GM12878 (cell line): ENCODE measurements around the gene KBTBD4. TPM values are rescaled to one million over a fixed set of nuclear protein-coding genes. Genes with fewer than 3 reads are reported as not detected.
A peak's percentile ranks its signal among the peaks of the same experiment; 100 is the strongest.
"Not testable (repeated sequence)": the region's sequence is repeated elsewhere in the genome, so short reads cannot be mapped to it uniquely, and the experiment has no call there.

Source experiments
- ATAC-seq: fragments of 200-7000 bp; cut with Tn5 transposase; 3 replicates; pipeline ENCODE4 v1.9.1; 2020; ENCODE audit warnings: mild to moderate bottlenecking, moderate library complexity
- BruUV-seq: library from RNA; stranded (reverse); fragments of 400-500 nt; replicated peaks from 2 replicates; lab custom pipeline; 2021; lab: Mats Ljungman, UMichigan
- CTCF ChIA-PET: fragments of 300-600 bp; sonication (Branson Sonifier 250); formaldehyde crosslinking; extraction: SDS; loops from one replicate; lab custom pipeline; 2021; ENCODE audit warnings: inconsistent platforms; lab: Yijun Ruan, JAX
- POLR2A ChIA-PET: fragments of 350-600 bp; formaldehyde crosslinking; extraction: SDS; loops from one replicate; lab custom pipeline; 2021; ENCODE audit warnings: inconsistent platforms; lab: Charles Lee
- RAD21 ChIA-PET: fragments of 300-600 bp; sonication (Branson Sonifier 250); formaldehyde crosslinking; loops from one replicate; lab custom pipeline; 2023; ENCODE audit warnings: antibody characterized with exemption; ENCODE audit not compliant: unreplicated experiment; lab: Charles Lee
- SMC1A ChIA-PET: fragments of 300-600 bp; sonication (Branson Sonifier 250); formaldehyde crosslinking; loops from one replicate; lab custom pipeline; 2023; ENCODE audit not compliant: unreplicated experiment, uncharacterized antibody; lab: Charles Lee
- DNase-seq: peaks from one replicate; pipeline ENCODE4 v3.0.0-alpha.2; 2011; ENCODE audit warnings: low read depth, low spot score
- FAIRE-seq: peaks from 3 replicates; lab custom pipeline; 2011; peaks lifted over from hg19 to GRCh38; lab: Jason Lieb, UNC
- H2AFZ ChIP-seq: 2 replicates; pipeline ENCODE4 v1.6.0; 2011; ENCODE audit warnings: low read depth, low read length, control low read depth; ENCODE audit not compliant: control insufficient read depth
- H3K27ac ChIP-seq: 2 replicates; pipeline ENCODE4 v1.5.1; 2011; ENCODE audit warnings: control low read depth; ENCODE audit not compliant: control insufficient read depth, insufficient read depth
- H3K27me3 ChIP-seq, 2 experiments: replicated peaks in 1 of 2; 2 replicates each; pipeline versions ENCODE4 v1.6.0 to v1.6.1; 2011; ENCODE audit warnings: low read length in 1 of 2; ENCODE audit not compliant: control insufficient read depth in 2 of 2, insufficient read depth in 2 of 2
- H3K36me3 ChIP-seq, 2 experiments: 2 replicates each; pipeline ENCODE4 v1.5.1; 2011; ENCODE audit warnings: low read length in 1 of 2; ENCODE audit not compliant: control insufficient read depth in 2 of 2, insufficient read depth in 2 of 2
- H3K4me1 ChIP-seq: 2 replicates; pipeline ENCODE4 v1.6.1; 2011; ENCODE audit warnings: mild to moderate bottlenecking, low read length, moderate library complexity, mixed read lengths; ENCODE audit not compliant: control insufficient read depth, insufficient read depth
- H3K4me2 ChIP-seq: 2 replicates; pipeline ENCODE4 v1.6.0; 2011; ENCODE audit warnings: control low read depth; ENCODE audit not compliant: control insufficient read depth, insufficient read depth
- H3K4me3 ChIP-seq: fragments of 200-600 bp; sonication (generic); 2 replicates; pipeline ENCODE4 v1.5.1; 2016
- H3K79me2 ChIP-seq: 2 replicates; pipeline ENCODE4 v1.6.0; 2011; ENCODE audit warnings: low read length; ENCODE audit not compliant: control insufficient read depth, insufficient read depth
- H3K9ac ChIP-seq: 2 replicates; pipeline ENCODE4 v1.8.0; 2011; ENCODE audit warnings: low read length, control low read depth, mixed read lengths; ENCODE audit not compliant: control insufficient read depth, insufficient read depth
- H3K9me3 ChIP-seq: replicated peaks from 3 replicates; pipeline ENCODE4 v1.5.1; 2011; ENCODE audit warnings: mild to moderate bottlenecking, low read length; ENCODE audit not compliant: control insufficient read depth, insufficient read depth
- H4K20me1 ChIP-seq: 2 replicates; pipeline ENCODE4 v1.6.0; 2011; ENCODE audit not compliant: control insufficient read depth, insufficient read depth
- HCFC1 ChIP-seq: fragments of 150-350 bp; IDR thresholded peaks from 2 replicates; pipeline ENCODE4 v1.6.1; 2014; ENCODE audit warnings: low read length
- KDM1A ChIP-seq: fragments of 200-600 bp; sonication (generic); IDR thresholded peaks from 2 replicates; pipeline ENCODE4 v1.6.1; 2016; ENCODE audit warnings: borderline replicate concordance
- LARP7 ChIP-seq: fragments of 450-650 bp; IDR thresholded peaks from 2 replicates; pipeline ENCODE4 v1.6.1; 2017; ENCODE audit warnings: mild to moderate bottlenecking
- RUNX3 ChIP-seq: IDR thresholded peaks from 2 replicates; pipeline ENCODE4 v1.6.1; 2012; ENCODE audit warnings: low read length, inconsistent platforms
- TCF12 ChIP-seq: IDR thresholded peaks from 2 replicates; pipeline ENCODE4 v1.6.1; 2011; ENCODE audit warnings: low read depth, mild to moderate bottlenecking, low read length
- WGBS: methylation state at CpG from one replicate; pipeline ENCODE4 v1.1.6; 2016; ENCODE audit warnings: low lambda C conversion rate; ENCODE audit not compliant: insufficient replicate concordance, insufficient coverage; ENCODE audit errors: missing lambda C conversion rate; 5-methylcytosine and 5-hydroxymethylcytosine counted together
- in situ Hi-C: fragments of 300-500 bp; cut with MboI; formaldehyde crosslinking; loops from 9 replicates; pipeline ENCODE4 v1.14.3; 2018; ENCODE audit warnings: mixed read lengths
- intact Hi-C: fragments of 100-400 bp; cut with micrococcal nuclease; formaldehyde crosslinking; loops from one replicate; pipeline ENCODE4 v1.14.2; 2022; ENCODE audit not compliant: unreplicated experiment
- polyA plus RNA-seq, 11 experiments: library from polyadenylated mRNA; depleted of rRNA in 4 of 11; unstranded in 6 of 11; stranded (reverse) in 5 of 11; fragments of >200 nt; fragmentation: Nextera tagmentation in 4 of 11; fragmentation: Illumina TruSeq in 1 of 11; extraction: Ambion mirVana in 4 of 11; extraction: Trizol in 1 of 11; gene quantifications; 1 replicate in 1 of 11; 2 replicates in 10 of 11; pipeline versions ENCODE4 v1.2.1 to v1.2.3, GENCODE V29; 2011 to 2016; ENCODE audit warnings: inconsistent platforms in 2 of 11, missing spikeins in 2 of 11, low read depth in 1 of 11
- total RNA-seq, 4 experiments: library from RNA; depleted of rRNA in 3 of 4; stranded (reverse); fragments of >200 nt in 3 of 4; fragmentation: Illumina TruSeq in 1 of 4; extraction: Trizol in 1 of 4; gene quantifications; 2 replicates each; pipeline versions ENCODE4 v1.2.1 to v1.2.3, GENCODE V29; 2013 to 2021

The KBTBD4 gene
- total and polyA plus RNA-seq, 10 of the 15 experiments (the other 5 are each of a cell fraction or from before 2014, with no cell fraction given), result 18.4 to 46.4 (median 25.7) TPM

GRCh38 chr11:47527186-47527585, 51.6 kb downstream of the KBTBD4 start:
- no peak overlapping the region for H3K4me2 ChIP-seq
- H3K27me3 ChIP-seq, result no peaks in the 10 kb centered on the region
- WGBS, result 90% methylated on average over 6 of the region's 6 CpGs
- TF ChIP-seq KDM1A (no peak), TCF12 (no peak), HCFC1 (no peak), LARP7 (no peak)
- peaks cover 0 to 11% of the 10 kb centered on the region in 2 experiments; a peak in 3 of 4 replicates for H3K36me3 ChIP-seq
- ATAC-seq, result no peak
- H3K79me2 ChIP-seq, result peaks cover 91% of the 10 kb centered on the region
- no TSS peak for BruUV-seq
- no peak overlapping the region for H3K9ac ChIP-seq
- in situ Hi-C loops (no loop called here), intact Hi-C loops (no loop called here)
- CTCF ChIA-PET, result interaction anchor here (0.6 kb wide), 1 partner anchor 9 kb away, joined by 3 read pairs; no protein-coding TSS in a partner anchor
- H3K4me3 ChIP-seq, result no peak overlapping the region
- no peak for DNase-seq
- H3K9me3 ChIP-seq, result no peaks in the 10 kb centered on the region
- no peak overlapping the region for H3K27ac ChIP-seq
- SMC1A ChIA-PET, result no interaction called here
- POLR2A ChIA-PET, result interaction anchor here (0.6 kb wide), 2 partner anchors 14 to 279 kb away, joined by 3 to 5 read pairs; partner anchors contain the start of gene ACP2
- no peak overlapping the region for H2AFZ ChIP-seq
- FAIRE-seq, result no peak
- H3K4me1 ChIP-seq, result peaks cover 39% of the 10 kb centered on the region
- no peaks in the 10 kb centered on the region for H4K20me1 ChIP-seq
- RAD21 ChIA-PET, result no interaction called here

- H3K27me3 ChIP-seq, H2AFZ ChIP-seq, in situ Hi-C loops, H3K36me3 ChIP-seq, H3K4me3 ChIP-seq, H3K9me3 ChIP-seq, H3K9ac ChIP-seq, ATAC-seq, H4K20me1 ChIP-seq, intact Hi-C loops, DNase-seq, BruUV-seq: not testable (repeated sequence)
- Histone ChIP-seq H3K27ac (peak overlapping the region; percentile 22; the same call in 1 of the 2 replicates), H3K4me1 (peaks cover 42% of the 10 kb centered on the region), H3K79me2 (peaks cover 91% of the 10 kb centered on the region), H3K4me2 (peak overlapping the region; percentile 57; the same call in 1 of the 2 replicates)
- FAIRE-seq, result peak; percentile 38
- 25% methylated on average over 9 of the region's 9 CpGs for WGBS
- POLR2A ChIA-PET, result interaction anchor here (2.3 to 2.5 kb wide), 2 partner anchors 10 to 26 kb away, joined by 9 to 12 read pairs; partner anchors contain the start of gene CELF1
- CTCF ChIA-PET, result interaction anchor here (1.0 to 1.8 kb wide), 3 partner anchors 10 to 26 kb away, joined by 3 to 5 read pairs (median 3); no protein-coding TSS in a partner anchor
- RAD21 ChIA-PET, result interaction anchor here (1.0 to 2.4 kb wide), 4 partner anchors 10 to 14 kb away, joined by 3 to 13 read pairs (median 4); no protein-coding TSS in a partner anchor
- SMC1A ChIA-PET, result interaction anchor here (1.0 to 5.9 kb wide), 3 partner anchors 9 to 14 kb away, joined by 3 to 66 read pairs (median 11); no protein-coding TSS in a partner anchor
- TF ChIP-seq RUNX3, result 0 out of 2 replicates have a peak, but pooled peaks have one; percentile 7
Observed at GRCh38 chr11:47526032-47526431, 52.7 kb downstream of the KBTBD4 start.
